ENCODE data around the gene TWF1.
A peak's percentile ranks its signal among the peaks of the same experiment; 100 is the strongest.
"Not testable (repeated sequence)": the region's sequence is repeated elsewhere in the genome, so short reads cannot be mapped to it uniquely, and the experiment has no call there.

Gene TWF1

GRCh38 chr12:43786899-43787693, 19.0 kb downstream of the TWF1 start:
- no peak overlapping the region for H3K4me3 Mint-ChIP-seq
- peak overlapping the region in 1 of 2 donors; percentile 41 for H3K27ac Mint-ChIP-seq
- H3K27me3 Mint-ChIP-seq, result no peaks in the 10 kb centered on the region
- DNase-seq (no peak), ATAC-seq (replicated peaks) (no peak)
- H3K9me3 Mint-ChIP-seq, result no peaks in the 10 kb centered on the region
- peaks cover 47% of the 10 kb centered on the region for H3K36me3 Mint-ChIP-seq (ENCODE audit: insufficient read depth)
- H3K4me1 Mint-ChIP-seq (ENCODE audit: low read depth in 2 of 2), result peaks cover 2 to 4% of the 10 kb centered on the region in 2 donors

DNA sequence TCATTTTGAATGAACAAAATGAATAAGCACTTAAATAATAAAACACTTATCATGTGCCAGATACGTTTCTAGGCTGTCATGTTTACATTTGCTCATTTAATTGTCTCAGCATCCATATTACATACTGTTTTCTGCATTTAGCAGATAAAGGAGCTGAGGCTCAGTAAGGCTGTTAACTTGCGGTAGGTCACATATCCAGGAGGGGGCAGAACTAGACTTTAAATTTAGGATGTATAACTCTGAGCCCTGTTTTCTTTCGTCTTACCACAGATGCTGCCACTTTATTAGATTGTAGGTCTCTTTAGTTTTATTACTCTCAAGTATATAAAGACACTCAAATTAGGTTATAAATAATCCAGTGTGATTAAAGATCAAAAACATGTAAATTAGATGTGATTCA, 29.6 kb downstream of the TWF1 start:
- H3K9me3 Mint-ChIP-seq, result no peaks in the 10 kb centered on the region
- DNase-seq (peak in 1 of 3 experiments; percentile 10), ATAC-seq (replicated peaks) (peak; percentile 80)
- no peaks in the 10 kb centered on the region for H3K27me3 Mint-ChIP-seq
- no peak overlapping the region for H3K4me3 Mint-ChIP-seq
- no peak overlapping the region for H3K27ac Mint-ChIP-seq
- peaks cover 34% of the 10 kb centered on the region for H3K36me3 Mint-ChIP-seq (ENCODE audit: insufficient read depth)
- peaks cover 0 to 3% of the 10 kb centered on the region in 2 donors for H3K4me1 Mint-ChIP-seq (ENCODE audit: low read depth in 2 of 2)

DNA sequence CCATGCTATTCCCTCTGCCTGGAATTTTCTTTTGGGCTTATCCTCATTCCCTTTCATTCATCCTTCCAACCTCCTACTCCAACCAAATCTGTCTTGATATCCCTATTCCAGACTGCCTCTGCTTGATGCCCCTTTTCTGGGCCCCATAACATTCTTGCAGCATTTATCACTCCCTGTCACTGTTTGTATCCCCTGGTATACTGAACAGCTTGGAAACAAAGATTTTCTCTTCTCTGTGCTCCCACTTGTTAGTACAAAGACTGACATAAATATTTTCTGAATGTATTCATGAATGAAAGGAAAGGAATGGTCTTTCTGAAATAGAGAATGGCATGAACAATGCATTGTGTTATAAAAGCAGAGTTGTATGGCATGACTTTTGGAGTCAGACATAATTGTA, 39.8 kb downstream of the TWF1 start:
- no peak for DNase-seq
- no peak overlapping the region for H3K4me3 Mint-ChIP-seq
- peaks cover 12 to 32% of the 10 kb centered on the region in 2 donors for H3K4me1 Mint-ChIP-seq (ENCODE audit: low read depth in 2 of 2)
- no peaks in the 10 kb centered on the region for H3K27me3 Mint-ChIP-seq
- ATAC-seq (replicated peaks), result no peak
- no peaks in the 10 kb centered on the region for H3K9me3 Mint-ChIP-seq
- H3K27ac Mint-ChIP-seq, result no peak overlapping the region
- peaks cover 22% of the 10 kb centered on the region for H3K36me3 Mint-ChIP-seq (ENCODE audit: insufficient read depth)

DNA sequence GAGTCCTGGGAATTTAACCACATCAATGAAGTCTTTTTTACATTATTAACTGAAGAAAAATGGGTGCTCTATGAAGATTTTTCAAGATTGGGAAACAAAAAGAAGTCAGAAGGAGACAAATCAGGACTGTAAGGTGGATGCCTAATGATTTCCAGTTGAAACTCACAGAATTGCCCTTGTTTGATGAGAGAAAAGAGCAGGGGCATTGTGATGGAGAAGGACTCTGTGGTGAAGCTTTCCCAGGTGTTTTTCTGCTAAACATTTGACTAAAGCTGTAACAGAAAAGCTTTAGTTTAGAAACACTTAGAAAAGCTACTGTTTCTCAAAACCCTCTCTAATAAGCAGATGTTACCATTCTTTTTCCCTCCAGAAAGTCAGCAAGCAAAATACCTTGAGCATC, 41.6 kb downstream of the TWF1 start:
- DNase-seq (no peak), ATAC-seq (replicated peaks) (no peak)
- Mint-ChIP-seq H3K9me3 (no peaks in the 10 kb centered on the region), H3K36me3 (ENCODE audit: insufficient read depth) (peaks cover 14% of the 10 kb centered on the region), H3K27me3 (no peaks in the 10 kb centered on the region), H3K4me1 (ENCODE audit: low read depth in 2 of 2) (peaks cover 21 to 31% of the 10 kb centered on the region in 2 donors), H3K27ac (no peak overlapping the region), H3K4me3 (no peak overlapping the region)

DNA sequence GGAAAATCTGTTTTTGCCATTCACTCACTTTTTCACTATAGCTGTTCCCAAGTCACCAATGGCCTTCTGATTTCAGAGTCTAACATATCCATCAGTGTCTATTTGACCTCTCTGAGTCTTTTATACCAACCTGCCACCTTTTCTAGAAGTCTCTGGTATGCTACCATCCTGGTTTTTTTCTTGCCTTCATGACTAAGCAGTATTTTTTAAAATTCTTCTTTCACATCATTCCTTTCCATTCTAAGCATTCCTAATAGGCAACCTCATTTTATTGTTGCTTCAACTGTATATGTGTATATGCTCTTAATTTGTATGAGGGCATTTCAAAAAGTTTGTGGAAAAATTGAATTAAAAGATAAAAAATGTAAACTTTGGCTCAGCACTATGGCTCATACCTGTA, 42.3 kb downstream of the TWF1 start:
- H3K27ac Mint-ChIP-seq, result no peak overlapping the region
- no peaks in the 10 kb centered on the region for H3K27me3 Mint-ChIP-seq
- no peak overlapping the region for H3K4me3 Mint-ChIP-seq
- H3K4me1 Mint-ChIP-seq (ENCODE audit: low read depth in 2 of 2), result peaks cover 27 to 38% of the 10 kb centered on the region in 2 donors
- H3K9me3 Mint-ChIP-seq, result no peaks in the 10 kb centered on the region
- H3K36me3 Mint-ChIP-seq (ENCODE audit: insufficient read depth), result peaks cover 18% of the 10 kb centered on the region
- ATAC-seq (replicated peaks), result no peak
- no peak for DNase-seq

DNA sequence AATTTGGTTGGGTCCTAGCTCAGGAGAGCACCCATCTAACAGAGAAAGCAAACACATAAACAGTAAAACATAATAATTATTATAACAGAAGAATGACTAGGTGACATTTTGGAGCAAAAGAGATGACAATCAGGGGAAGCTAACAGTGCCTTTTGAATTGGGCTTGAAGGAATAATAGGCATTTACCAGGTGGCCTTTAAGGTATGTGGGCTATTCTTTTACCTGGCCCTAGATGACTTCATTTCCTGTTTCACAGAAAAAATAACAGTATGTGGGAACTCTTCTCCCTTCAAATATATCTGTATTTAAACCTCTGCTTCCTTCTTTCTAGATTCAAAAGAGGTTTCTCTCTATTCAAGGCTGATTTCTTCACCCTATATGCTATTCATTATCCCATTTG, 43.5 kb downstream of the TWF1 start:
- no peak for DNase-seq
- Mint-ChIP-seq H3K9me3 (no peaks in the 10 kb centered on the region), H3K4me3 (peak overlapping the region in 1 of 2 donors; percentile 61), H3K36me3 (ENCODE audit: insufficient read depth) (peaks cover 23% of the 10 kb centered on the region), H3K27me3 (no peaks in the 10 kb centered on the region), H3K27ac (peak overlapping the region in 1 of 2 donors; percentile 69), H3K4me1 (ENCODE audit: low read depth in 2 of 2) (peaks cover 32 to 45% of the 10 kb centered on the region in 2 donors)
- ATAC-seq (replicated peaks), result no peak

GRCh38 chr12:43761500-43761899, 44.6 kb downstream of the TWF1 start:
- no peak for ATAC-seq (replicated peaks)
- H3K4me3 Mint-ChIP-seq, result peak overlapping the region; percentile 31 to 61
- peaks cover 35 to 52% of the 10 kb centered on the region in 2 donors for H3K4me1 Mint-ChIP-seq (ENCODE audit: low read depth in 2 of 2)
- peaks cover 25% of the 10 kb centered on the region for H3K36me3 Mint-ChIP-seq (ENCODE audit: insufficient read depth)
- no peak for DNase-seq
- H3K27ac Mint-ChIP-seq, result peak overlapping the region in 1 of 2 donors; percentile 69
- no peaks in the 10 kb centered on the region for H3K9me3 Mint-ChIP-seq
- no peaks in the 10 kb centered on the region for H3K27me3 Mint-ChIP-seq

- H3K36me3 Mint-ChIP-seq (ENCODE audit: insufficient read depth), result peaks cover 25% of the 10 kb centered on the region
- H3K4me3 Mint-ChIP-seq, result peak overlapping the region; percentile 97 to 98
- peaks cover 41 to 57% of the 10 kb centered on the region in 2 donors for H3K4me1 Mint-ChIP-seq (ENCODE audit: low read depth in 2 of 2)
- DNase-seq (no peak), ATAC-seq (replicated peaks) (no peak)
- H3K27ac Mint-ChIP-seq, result peak overlapping the region; percentile 99
- H3K9me3 Mint-ChIP-seq, result no peaks in the 10 kb centered on the region
- no peaks in the 10 kb centered on the region for H3K27me3 Mint-ChIP-seq
Measured at GRCh38 chr12:43760396-43760795, 45.7 kb downstream of the TWF1 start.

GRCh38 chr12:43758728-43759563, 47.2 kb downstream of the TWF1 start, which contains the start of the genes IRAK4 and PUS7L:
Gene IRAK4, plus strand, starts transcription at chr12:43758951. Its CDS starts 9,161 bp downstream, at chr12:43768112.
Gene PUS7L, minus strand, starts transcription at chr12:43758790. Its CDS starts 3,545 bp downstream, at chr12:43755245.
- Mint-ChIP-seq H3K27ac (peak within 1 kb of the TSS; percentile 99), H3K27me3 (no peaks in the 10 kb centered on the region), H3K9me3 (no peaks in the 10 kb centered on the region), H3K4me1 (ENCODE audit: low read depth in 2 of 2) (peaks cover 41 to 61% of the 10 kb centered on the region in 2 donors), H3K4me3 (peak within 1 kb of the TSS; percentile 97 to 98), H3K36me3 (ENCODE audit: insufficient read depth) (peaks cover 33% of the 10 kb centered on the region)
- peak; percentile 90 to 93 (median 90) for DNase-seq
- ATAC-seq (replicated peaks), result peak; percentile 89

DNA sequence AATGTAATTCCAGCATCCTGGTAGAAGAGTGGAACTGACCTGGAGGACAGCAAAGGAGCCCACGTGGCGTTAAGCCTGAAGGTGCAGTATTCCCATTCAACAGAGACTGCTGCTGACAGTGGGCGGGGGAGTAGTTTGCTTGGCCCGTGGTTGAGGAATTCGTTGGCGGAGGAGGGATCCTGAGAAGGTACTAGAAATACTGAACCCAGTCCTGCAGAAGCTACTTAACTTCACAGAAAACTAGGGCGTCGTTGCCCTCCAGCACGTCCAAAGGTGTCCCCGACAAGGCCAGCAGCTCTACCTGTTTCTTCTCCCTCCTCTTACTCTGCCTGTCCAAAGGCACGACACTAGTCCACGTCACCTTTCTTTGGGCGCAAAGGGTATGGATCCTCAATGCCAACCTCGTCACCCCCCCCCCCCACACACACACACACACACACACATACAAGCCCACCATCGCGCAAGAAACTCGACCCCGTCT, 47.8 kb downstream of the TWF1 start:
- H3K27ac Mint-ChIP-seq, result peak overlapping the region; percentile 99
- peaks cover 38 to 60% of the 10 kb centered on the region in 2 donors for H3K4me1 Mint-ChIP-seq (ENCODE audit: low read depth in 2 of 2)
- no peak for DNase-seq
- ATAC-seq (replicated peaks), result peak; percentile 2
- no peaks in the 10 kb centered on the region for H3K9me3 Mint-ChIP-seq
- peaks cover 34% of the 10 kb centered on the region for H3K36me3 Mint-ChIP-seq (ENCODE audit: insufficient read depth)
- peak overlapping the region; percentile 97 to 98 for H3K4me3 Mint-ChIP-seq
- no peaks in the 10 kb centered on the region for H3K27me3 Mint-ChIP-seq

DNA sequence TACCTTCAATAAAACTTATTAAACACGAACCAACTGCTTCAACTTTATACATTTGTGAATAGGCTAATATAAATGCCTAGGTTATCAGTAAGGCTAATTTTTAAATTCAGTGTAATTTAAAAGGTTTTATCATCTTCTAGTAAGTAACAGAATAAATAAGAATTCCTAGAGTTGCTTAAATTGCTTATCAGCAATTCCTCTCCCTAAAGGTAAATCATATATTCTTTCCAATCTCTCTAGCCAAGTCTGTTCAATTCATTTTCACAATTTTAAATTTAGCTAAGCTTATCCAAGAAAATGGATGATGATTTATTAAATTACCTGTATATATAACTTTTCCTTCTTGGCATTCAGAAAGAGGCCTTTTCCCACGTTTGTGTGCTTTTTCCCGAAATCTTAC, 52.1 kb downstream of the TWF1 start:
- no peak for ATAC-seq (replicated peaks)
- Mint-ChIP-seq H3K4me1 (ENCODE audit: low read depth in 2 of 2) (peaks cover 21 to 33% of the 10 kb centered on the region in 2 donors), H3K9me3 (no peaks in the 10 kb centered on the region), H3K36me3 (ENCODE audit: insufficient read depth) (peaks cover 25% of the 10 kb centered on the region), H3K27ac (no peak overlapping the region), H3K27me3 (no peaks in the 10 kb centered on the region), H3K4me3 (peak overlapping the region in 1 of 2 donors; percentile 11)
- DNase-seq, result no peak

GRCh38 chr12:43751360-43751759, 54.8 kb downstream of the TWF1 start:
- Mint-ChIP-seq H3K36me3 (ENCODE audit: insufficient read depth) (peaks cover 12% of the 10 kb centered on the region), H3K4me1 (ENCODE audit: low read depth in 2 of 2) (peaks cover 9 to 20% of the 10 kb centered on the region in 2 donors)
- ATAC-seq (replicated peaks); H3K9me3 Mint-ChIP-seq; DNase-seq; H3K27ac Mint-ChIP-seq; H3K27me3 Mint-ChIP-seq; H3K4me3 Mint-ChIP-seq: not testable (repeated sequence)

- Mint-ChIP-seq H3K27me3 (no peaks in the 10 kb centered on the region), H3K9me3 (no peaks in the 10 kb centered on the region), H3K4me1 (ENCODE audit: low read depth in 2 of 2) (peaks cover 5 to 18% of the 10 kb centered on the region in 2 donors), H3K4me3 (no peak overlapping the region), H3K36me3 (ENCODE audit: insufficient read depth) (peaks cover 15% of the 10 kb centered on the region), H3K27ac (no peak overlapping the region)
- no peak for DNase-seq
- ATAC-seq (replicated peaks), result no peak
Measured at GRCh38 chr12:43750814-43751213, 55.3 kb downstream of the TWF1 start.
